Measurements from ENCODE around the gene RPL29.

RPL29 gene

DNA sequence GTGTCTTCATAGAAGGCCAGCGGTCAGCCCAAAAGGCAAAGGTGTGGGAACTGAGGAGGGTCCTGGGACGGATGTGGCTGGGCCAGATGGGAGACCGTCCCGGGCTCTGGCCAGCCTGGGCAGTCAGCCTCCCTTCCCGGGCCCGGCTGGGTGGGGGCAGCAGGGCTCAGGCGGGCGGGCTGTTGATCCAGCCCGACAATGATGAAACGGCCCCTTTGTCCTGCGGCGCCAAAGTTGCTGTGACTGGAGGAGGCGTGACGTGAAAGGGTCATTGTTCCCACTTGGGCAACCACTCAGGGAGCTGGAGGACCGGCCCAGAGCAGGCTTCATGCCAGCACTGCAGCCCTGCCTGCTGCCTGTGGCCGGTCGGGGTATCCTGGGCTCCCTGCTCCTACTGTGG lies 44.2 kb upstream of the RPL29 start:
- Histone ChIP-seq H3K4me3 (ENCODE audit: low read depth, low read length) (no peak overlapping the region), H3K27me3 (no peaks in the 10 kb centered on the region), H3K9me3 (no peaks in the 10 kb centered on the region), H3K4me1 (peaks cover 10% of the 10 kb centered on the region), H3K36me3 (no peaks in the 10 kb centered on the region)
- no peak for DNase-seq
- TF ChIP-seq CTCF (IDR thresholded peaks at IDR 0.05; ENCODE audit: low read depth, low read length): no peak

DNA sequence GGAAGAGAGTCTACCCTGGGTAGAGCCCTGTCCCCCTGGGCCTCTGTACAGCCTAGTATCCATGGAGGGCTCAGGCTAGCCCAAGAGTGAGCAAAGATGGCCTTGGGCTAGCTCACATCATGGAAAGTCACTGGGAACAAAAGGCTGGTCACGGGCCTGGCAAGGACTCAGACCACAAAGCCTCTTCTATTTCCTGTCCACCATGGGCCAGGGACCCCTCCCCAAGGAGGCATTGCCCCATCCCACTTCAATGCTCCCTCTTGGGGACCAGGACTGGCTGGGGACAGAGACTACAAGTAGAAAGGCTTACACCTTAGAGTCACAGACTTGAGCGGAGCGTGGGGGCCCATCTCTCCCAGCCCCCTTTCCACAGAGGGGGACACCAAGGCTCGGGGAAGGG lies 43.7 kb upstream of the RPL29 start:
- no peaks in the 10 kb centered on the region for H3K9me3 ChIP-seq
- H3K4me1 ChIP-seq: peaks cover 10% of the 10 kb centered on the region
- no peaks in the 10 kb centered on the region for H3K36me3 ChIP-seq
- no peak for DNase-seq
- H3K4me3 ChIP-seq (ENCODE audit: low read depth, low read length): no peak overlapping the region
- H3K27me3 ChIP-seq: no peaks in the 10 kb centered on the region
- TF ChIP-seq CTCF (IDR thresholded peaks at IDR 0.05; ENCODE audit: low read depth, low read length): no peak

- Histone ChIP-seq H3K9me3 (no peaks in the 10 kb centered on the region), H3K36me3 (no peaks in the 10 kb centered on the region), H3K4me1 (peaks cover 13% of the 10 kb centered on the region), H3K27me3 (no peaks in the 10 kb centered on the region), H3K4me3 (ENCODE audit: low read depth, low read length) (no peak overlapping the region)
- no peak for DNase-seq
- TF ChIP-seq CTCF (IDR thresholded peaks at IDR 0.05; ENCODE audit: low read depth, low read length): no peak
Observed at GRCh38 chr3:52038227-52038626, 42.5 kb upstream of the RPL29 start.

DNA sequence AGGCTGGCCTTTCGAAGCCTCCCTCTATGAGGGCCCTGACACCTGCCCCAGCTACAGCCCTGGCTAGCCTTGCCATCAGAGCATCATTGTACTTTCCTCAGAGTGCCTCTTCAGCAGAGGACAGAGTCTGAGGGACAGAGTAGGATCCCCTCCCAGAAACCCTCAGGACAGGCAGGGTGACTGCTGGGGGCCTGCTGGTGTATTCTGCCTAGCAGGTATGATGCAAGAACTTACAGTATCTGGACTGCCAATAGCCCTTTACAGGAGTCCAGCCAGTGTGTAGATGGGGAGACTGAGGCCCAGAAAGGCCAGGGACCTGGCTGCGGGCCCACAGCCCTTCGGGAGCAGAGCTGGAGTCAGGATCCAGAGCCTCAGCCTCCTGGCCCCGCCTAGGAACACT lies 41.6 kb upstream of the RPL29 start:
- peaks cover 21% of the 10 kb centered on the region for H3K4me1 ChIP-seq
- TF ChIP-seq CTCF (IDR thresholded peaks at IDR 0.05; ENCODE audit: low read depth, low read length): no peak

GRCh38 chr3:52036829-52037228 lies 41.1 kb upstream of the RPL29 start:
- no peak for TF ChIP-seq CTCF (IDR thresholded peaks at IDR 0.05; ENCODE audit: low read depth, low read length)
- no peaks in the 10 kb centered on the region for H3K27me3 ChIP-seq
- H3K4me1 ChIP-seq: peaks cover 23% of the 10 kb centered on the region
- H3K36me3 ChIP-seq: no peaks in the 10 kb centered on the region; the same call in 1 of the 2 replicates
- H3K9me3 ChIP-seq: no peaks in the 10 kb centered on the region
- no peak for DNase-seq
- no peak overlapping the region for H3K4me3 ChIP-seq (ENCODE audit: low read depth, low read length)

More for the DNA sequence above, 41.6 kb upstream of the RPL29 start:
- no peaks in the 10 kb centered on the region for H3K36me3 ChIP-seq
- no peaks in the 10 kb centered on the region for H3K27me3 ChIP-seq
- no peaks in the 10 kb centered on the region for H3K9me3 ChIP-seq
- no peak overlapping the region for H3K4me3 ChIP-seq (ENCODE audit: low read depth, low read length)
- DNase-seq: no peak

DNA sequence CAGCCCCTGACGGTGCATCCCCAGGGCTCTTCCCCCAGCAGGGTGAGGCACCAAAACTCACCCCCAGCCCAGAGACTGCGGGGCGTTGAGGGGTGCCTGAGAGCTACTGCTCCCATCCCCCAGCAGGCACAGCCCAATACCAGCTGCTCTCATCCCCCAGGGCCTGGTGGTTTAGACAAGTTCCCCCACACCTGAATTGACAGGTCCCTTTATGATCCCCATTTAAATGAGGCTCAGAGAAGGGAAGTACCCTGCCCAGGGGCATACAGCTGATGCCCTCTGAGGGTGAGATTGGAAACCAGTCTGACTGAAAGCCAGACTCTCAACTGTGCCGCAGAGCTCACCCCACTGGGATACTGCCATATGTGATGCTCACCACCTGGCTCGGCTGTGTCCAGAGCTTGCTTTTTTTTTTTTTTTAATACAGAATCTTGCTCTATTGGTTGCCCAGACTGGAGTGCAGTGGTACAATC lies 40.6 kb upstream of the RPL29 start:
- no peak for TF ChIP-seq CTCF (IDR thresholded peaks at IDR 0.05; ENCODE audit: low read depth, low read length)
- Histone ChIP-seq H3K27me3 (no peaks in the 10 kb centered on the region), H3K36me3 (no peaks in the 10 kb centered on the region; the same call in 1 of the 2 replicates), H3K4me1 (peaks cover 18% of the 10 kb centered on the region), H3K9me3 (no peaks in the 10 kb centered on the region), H3K4me3 (ENCODE audit: low read depth, low read length) (no peak overlapping the region)
- no peak for DNase-seq
